Measurements from ENCODE around the gene CERS6. TPM values are rescaled to one million over a fixed set of nuclear protein-coding genes. Genes with fewer than 3 reads are reported as not detected.

Gene CERS6
- total RNA-seq, 1 experiment from 2014 or later: 17.3 TPM

GRCh38 chr2:168470320-168471162 is 14.5 kb downstream of the CERS6 start:
- ATAC-seq (peak; percentile 87), DNase-seq (ENCODE audit: low spot score) (no peak)
- TF ChIP-seq FOXP4 (CRISPR knock-in tag; IDR thresholded peaks at IDR 0.05) (no peak), GTF2I (CRISPR knock-in tag; conservative IDR thresholded peaks at IDR 0.05) (no peak), RELA (CRISPR knock-in tag; IDR thresholded peaks at IDR 0.05; ENCODE audit: borderline replicate concordance) (no peak), CREB1 (CRISPR knock-in tag; IDR thresholded peaks at IDR 0.05) (no peak), ZNF425 (CRISPR knock-in tag; conservative IDR thresholded peaks at IDR 0.05) (no peak), CTCF (IDR thresholded peaks at IDR 0.05) (no peak), TP53 (CRISPR knock-in tag; IDR thresholded peaks at IDR 0.05) (no peak), NR1H2 (CRISPR knock-in tag; IDR thresholded peaks at IDR 0.05) (no peak), CBFB (CRISPR knock-in tag; IDR thresholded peaks at IDR 0.05; ENCODE audit: low read depth) (no peak), TCF7 (CRISPR knock-in tag; IDR thresholded peaks at IDR 0.05; ENCODE audit: low read depth) (no peak), NFYB (CRISPR knock-in tag; conservative IDR thresholded peaks at IDR 0.05; ENCODE audit: low read depth) (no peak), ZNF671 (CRISPR knock-in tag; IDR thresholded peaks at IDR 0.05) (no peak)
- H3K36me3 Mint-ChIP-seq: no peaks in the 10 kb centered on the region
- H3K4me1 Mint-ChIP-seq: peaks cover 66% of the 10 kb centered on the region
- CTCF ChIA-PET: interaction anchor here (0.9 to 1.6 kb wide), 4 partner anchors 13 to 227 kb away, joined by 3 to 9 read pairs (median 4); no protein-coding TSS in a partner anchor
- peaks cover 30% of the 10 kb centered on the region for H3K27me3 Mint-ChIP-seq (ENCODE audit: low read depth)
- no peak overlapping the region for H3K27ac Mint-ChIP-seq
- H3K9me3 Mint-ChIP-seq: no peaks in the 10 kb centered on the region
- no peak overlapping the region for H3K4me3 Mint-ChIP-seq
- POLR2A ChIA-PET: interaction anchor here (0.6 to 1.2 kb wide), 3 partner anchors 10 to 229 kb away, joined by 3 to 4 read pairs (median 3); no protein-coding TSS in a partner anchor

GRCh38 chr2:168471163-168471475 is 15.0 kb downstream of the CERS6 start:
- H3K4me1 Mint-ChIP-seq: peaks cover 62% of the 10 kb centered on the region
- H3K27ac Mint-ChIP-seq: no peak overlapping the region
- H3K9me3 Mint-ChIP-seq: no peaks in the 10 kb centered on the region
- ChIA-PET CTCF (interaction anchor here (0.9 to 1.6 kb wide), 3 partner anchors 13 to 227 kb away, joined by 3 to 9 read pairs (median 5); no protein-coding TSS in a partner anchor), POLR2A (interaction anchor here (1.2 kb wide), 1 partner anchor 11 kb away, joined by 3 read pairs; no protein-coding TSS in a partner anchor)
- no peak overlapping the region for H3K4me3 Mint-ChIP-seq
- ATAC-seq (no peak), DNase-seq (ENCODE audit: low spot score) (no peak)
- H3K27me3 Mint-ChIP-seq (ENCODE audit: low read depth): peaks cover 30% of the 10 kb centered on the region
- no peaks in the 10 kb centered on the region for H3K36me3 Mint-ChIP-seq
- TF ChIP-seq AFF4 (CRISPR knock-in tag; IDR thresholded peaks at IDR 0.05; ENCODE audit: borderline replicate concordance) (no peak), ZNF232 (CRISPR knock-in tag; IDR thresholded peaks at IDR 0.05) (no peak)

Data from WTC11 (cell line).